ENCODE results near the gene AP5B1. TPM values are rescaled to one million over a fixed set of nuclear protein-coding genes. Genes with fewer than 3 reads are reported as not detected.
A peak's percentile ranks its signal among the peaks of the same experiment; 100 is the strongest.

Gene AP5B1, protein sequence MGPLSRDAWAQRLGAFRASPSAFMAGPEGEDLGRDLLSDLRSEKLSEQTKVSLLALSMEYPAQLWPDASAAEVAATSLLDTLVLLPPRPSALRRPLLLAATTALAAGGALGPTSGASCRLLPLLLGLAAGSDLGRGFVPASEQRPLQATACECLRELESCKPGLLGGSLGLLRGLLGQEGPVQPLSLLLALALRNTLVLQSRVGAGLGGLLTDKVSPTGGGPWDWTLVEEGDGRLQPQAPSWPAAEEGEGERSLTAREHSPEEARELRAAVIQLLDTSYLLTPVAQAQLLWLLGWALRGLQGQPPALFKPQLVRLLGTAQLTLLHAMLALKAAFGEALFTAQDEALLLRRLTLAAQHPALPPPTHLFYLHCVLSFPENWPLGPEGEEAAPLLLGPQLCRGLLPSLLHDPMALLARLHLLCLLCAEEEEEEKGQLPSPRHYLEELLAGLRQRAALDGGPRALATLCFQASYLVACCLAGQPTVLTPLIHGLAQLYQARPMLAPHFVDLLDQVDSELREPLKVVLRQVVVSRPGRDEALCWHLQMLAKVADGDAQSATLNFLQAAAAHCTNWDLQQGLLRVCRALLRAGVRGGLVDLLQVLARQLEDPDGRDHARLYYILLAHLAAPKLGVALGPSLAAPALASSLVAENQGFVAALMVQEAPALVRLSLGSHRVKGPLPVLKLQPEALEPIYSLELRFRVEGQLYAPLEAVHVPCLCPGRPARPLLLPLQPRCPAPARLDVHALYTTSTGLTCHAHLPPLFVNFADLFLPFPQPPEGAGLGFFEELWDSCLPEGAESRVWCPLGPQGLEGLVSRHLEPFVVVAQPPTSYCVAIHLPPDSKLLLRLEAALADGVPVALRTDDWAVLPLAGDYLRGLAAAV
- total RNA-seq, result 7.6 and 8.6 TPM in 2 replicates

DNA sequence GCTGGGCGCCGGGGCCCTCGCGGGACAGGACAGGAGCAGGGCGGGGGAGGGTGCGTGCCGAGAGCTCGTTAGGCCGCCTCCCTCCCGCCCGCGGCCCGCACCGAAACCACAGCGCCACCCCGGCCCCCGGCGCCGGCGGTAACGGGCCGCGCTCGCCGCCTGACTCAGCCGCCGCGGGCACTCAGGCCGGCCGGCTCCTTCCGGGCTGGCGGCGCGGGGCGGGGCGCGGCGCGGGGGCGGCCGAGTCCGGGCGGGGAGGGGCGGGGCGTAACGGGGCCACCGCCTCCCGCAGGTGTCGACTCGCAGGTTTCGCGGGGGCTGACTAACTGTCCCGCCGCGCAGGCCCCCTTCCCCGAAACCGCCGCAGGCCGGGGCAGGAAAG lies at the start of gene AP5B1:
Gene AP5B1, minus strand, starts transcription at position 207 of the 382 bp plus-strand sequence. CDS start 385 bp downstream, outside the sequence.
- DNase-seq (ENCODE audit: low read depth, low spot score), result no peak

DNA sequence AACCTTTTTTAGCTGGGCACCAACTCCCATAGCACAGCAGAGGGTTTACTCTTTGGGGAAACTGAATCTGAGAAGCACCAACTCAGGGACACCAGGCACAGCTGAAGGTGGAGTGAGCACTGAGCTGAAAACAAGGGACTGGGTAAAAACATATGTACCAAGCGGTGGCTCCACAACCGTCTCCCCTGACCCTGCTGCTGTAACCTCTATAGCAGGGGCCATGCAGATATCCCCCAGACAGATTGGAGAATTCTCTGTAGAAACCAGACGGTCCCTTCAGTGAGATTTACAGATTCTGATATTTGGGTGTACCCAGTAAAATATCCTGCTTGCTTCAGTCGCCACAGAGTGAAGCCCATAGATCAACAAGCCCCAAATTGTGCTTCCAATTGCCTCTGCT lies 48.7 kb upstream of the AP5B1 start:
- DNase-seq (ENCODE audit: low read depth, low spot score), result no peak

DNA sequence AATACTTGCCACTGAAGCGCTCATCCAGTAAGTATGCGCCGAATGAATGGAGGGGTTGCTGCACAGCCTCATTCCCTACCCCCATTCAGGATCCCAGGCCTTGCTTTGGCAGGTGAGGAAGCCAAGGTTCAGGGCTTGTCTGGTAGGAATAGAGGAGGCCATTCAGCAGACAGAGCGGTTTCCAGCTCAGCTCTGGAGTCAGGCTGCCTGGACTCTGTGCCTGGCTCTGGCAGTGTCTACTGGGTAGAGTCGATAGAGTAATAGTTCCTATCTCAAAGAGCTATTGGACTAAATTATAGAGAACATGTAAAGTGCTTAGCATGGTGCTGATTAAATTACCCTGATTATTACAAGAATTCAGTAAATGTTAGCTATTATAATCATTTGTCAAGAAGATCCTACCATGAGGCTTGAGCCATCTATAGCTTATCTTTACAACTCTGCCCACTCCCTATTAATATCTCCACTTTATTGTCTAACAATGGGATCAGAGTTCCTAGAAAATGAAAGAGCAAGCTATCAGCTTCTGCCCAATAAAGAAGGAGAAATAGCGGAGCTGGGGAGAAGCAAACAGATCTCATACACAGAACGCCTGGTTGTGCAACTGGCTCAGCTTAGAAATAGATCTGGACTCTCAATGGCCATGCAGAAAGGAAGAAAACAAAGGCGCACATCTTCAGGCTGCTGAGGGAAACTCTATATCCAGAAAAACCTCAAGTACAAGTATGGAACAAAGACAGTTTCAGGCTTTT lies 46.4 kb upstream of the AP5B1 start:
- no peak for DNase-seq (ENCODE audit: low read depth, low spot score)

DNA sequence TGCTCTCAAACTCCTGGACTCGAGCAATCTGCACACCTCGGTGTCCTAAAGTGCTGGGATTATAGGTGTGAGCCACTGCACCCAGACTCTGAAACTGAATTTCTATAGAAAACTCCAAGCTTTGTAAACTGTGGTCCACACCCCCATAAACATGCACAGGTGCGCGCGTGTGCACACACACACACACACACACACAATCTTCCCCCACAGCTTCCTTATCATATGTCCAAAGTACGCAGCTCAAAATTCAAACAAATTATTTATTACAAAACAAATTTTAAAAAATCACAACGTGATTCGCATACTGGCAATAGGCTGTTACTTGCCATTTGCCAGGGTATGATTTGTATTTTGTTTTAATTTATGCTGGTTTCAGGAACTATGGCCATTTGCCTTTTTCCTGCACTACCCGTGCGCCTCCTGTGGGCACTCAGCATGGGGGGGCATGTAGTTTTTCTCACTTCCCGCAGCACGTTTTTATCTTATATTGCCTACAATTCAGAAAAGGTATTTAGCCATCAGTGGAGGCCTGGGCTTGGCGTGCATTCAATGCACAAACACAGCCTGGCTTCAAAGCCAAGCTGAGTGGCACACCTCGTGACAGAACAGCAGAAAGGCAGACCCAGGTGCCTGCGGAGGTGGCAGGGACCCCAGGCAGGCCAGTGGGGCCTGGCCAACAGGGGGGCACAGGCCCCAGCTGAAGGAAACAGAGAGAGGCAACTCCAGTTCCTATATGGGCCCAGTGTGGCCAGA lies 42.2 kb upstream of the AP5B1 start:
- no peak for DNase-seq (ENCODE audit: low read depth, low spot score)

DNA sequence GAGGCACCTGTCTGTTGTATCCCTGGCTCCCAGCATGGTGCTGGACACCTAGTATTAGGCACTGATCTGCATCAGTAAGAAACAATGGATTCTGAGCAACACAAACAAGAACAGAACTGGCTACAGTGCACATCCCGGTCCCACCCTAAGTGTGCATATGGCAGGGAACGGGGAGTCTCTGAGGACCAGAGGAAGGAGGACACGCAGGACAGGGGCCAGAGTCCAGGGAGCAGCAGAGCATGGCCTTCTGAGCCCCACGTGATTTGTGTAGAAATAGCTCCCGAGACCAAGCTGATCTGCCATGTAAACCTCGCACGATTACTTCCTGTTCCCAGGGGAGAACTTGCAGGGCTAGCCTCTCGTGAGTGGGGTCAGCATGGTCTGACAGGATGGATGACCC lies 40.3 kb upstream of the AP5B1 start:
- no peak for DNase-seq (ENCODE audit: low read depth, low spot score)

DNA sequence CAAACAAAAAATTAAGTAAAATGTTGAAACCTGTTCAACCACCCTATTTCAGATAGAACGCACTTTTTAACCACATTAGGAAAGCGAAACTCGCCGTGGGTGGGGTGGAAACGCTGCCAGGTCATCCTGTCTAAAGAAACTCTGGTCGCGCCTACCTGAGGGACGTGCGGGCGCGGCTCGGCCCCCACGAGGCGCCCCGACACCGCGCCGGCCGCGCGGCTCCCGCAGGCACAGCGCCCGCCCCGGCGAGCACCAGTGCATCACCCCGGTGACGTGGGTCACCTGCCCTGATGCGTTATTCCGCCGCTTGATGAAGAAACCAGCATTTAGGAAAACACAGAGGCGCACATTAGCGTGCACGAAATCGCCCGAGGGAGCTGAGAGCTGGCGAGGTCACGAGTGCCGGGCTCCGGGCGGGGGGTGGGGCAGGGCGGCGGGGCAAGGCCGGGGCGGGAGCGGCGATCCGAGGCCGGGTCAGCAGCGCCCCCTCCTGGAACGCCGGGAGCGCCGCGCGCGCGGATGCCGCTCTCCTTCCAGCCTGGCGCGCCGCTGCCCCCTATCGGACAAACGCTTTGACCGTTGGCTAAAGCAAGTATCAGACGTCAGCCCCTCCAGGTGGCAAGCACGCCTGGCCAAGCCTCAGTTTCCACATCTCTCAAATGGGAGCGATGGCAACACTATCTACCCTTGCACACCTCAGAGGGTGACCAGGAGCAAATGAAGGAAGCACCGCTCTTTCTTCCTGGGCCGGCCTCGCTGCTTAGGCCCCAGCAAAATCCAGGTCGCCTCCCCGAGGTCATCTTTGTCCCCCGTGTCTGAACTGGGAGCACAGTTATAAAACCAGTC lies 37.3 kb upstream of the AP5B1 start:
- peak; percentile 35 for DNase-seq (ENCODE audit: low read depth, low spot score)

DNA sequence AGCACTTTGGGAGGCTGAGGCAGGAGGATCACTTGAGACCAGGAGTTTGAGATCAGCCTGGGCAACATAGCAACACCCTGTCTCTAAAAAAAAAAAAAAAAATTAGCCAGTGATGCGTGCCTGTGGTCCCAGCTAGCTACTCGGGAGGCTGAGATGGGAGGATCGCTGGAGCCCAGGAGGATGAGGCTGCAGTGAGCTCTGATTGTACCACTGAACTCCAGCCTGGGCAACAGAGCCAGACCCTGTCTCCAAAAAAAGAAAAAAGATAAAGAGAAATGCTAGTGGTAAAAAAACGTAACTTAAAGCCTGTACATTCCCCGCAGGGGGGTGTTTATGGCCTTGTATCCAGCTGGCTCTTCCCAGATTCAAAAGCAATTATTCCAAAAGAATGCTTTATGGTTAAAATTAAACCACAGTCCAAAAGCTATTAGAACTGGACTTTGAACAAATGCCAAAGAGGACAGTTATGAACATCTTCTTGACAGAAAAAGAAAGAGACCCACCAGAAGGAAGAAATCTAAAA lies 36.6 kb upstream of the AP5B1 start:
- DNase-seq (ENCODE audit: low read depth, low spot score), result no peak

DNA sequence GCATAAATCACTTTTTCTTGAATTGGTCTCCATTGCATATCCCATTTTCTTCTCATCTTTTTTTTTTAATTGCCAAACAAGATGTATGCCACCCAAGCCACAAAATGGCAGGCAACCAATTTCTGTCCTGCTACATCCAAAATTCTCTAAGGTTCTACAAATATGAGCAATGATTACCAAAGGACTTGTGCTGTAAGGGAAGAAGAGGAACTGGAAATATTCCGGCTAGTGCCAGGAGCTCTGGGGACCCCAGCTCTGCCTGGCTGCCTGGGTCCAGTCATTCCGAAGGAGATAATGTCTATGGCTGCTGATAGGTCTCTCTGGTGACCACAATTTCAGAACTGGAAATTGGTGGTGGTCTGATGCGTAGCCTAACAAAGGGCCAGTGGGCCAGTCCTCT lies 35.9 kb upstream of the AP5B1 start:
- no peak for DNase-seq (ENCODE audit: low read depth, low spot score)

DNA sequence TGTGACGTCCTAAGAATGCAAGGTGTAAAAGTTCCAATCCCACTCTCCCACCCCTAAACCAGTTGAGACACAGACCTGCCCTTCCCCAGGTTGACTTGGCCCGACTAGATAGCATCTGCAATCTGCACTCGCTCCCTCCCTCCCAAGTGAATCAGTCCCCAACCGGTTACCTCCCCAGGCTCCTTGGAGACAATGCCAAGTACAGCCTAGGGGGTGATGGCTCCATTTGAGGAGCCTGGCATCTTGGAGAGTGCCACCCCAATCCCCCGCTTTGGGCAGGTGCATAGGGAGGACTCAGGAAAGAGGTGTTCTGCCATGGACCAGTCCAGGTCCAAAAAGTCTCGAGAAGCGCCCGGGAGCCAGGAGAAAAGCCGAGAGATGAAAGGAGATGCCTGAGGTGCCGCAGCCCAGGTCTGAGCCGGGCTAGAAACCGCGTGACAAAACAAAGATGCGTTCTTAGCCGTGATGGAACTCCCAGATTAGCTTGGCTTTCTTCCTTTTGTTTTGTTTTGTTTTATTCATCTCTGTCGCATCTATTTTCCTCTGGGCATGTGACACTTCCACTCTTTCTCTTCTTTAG lies 34.3 kb upstream of the AP5B1 start:
- no peak for DNase-seq (ENCODE audit: low read depth, low spot score)

DNA sequence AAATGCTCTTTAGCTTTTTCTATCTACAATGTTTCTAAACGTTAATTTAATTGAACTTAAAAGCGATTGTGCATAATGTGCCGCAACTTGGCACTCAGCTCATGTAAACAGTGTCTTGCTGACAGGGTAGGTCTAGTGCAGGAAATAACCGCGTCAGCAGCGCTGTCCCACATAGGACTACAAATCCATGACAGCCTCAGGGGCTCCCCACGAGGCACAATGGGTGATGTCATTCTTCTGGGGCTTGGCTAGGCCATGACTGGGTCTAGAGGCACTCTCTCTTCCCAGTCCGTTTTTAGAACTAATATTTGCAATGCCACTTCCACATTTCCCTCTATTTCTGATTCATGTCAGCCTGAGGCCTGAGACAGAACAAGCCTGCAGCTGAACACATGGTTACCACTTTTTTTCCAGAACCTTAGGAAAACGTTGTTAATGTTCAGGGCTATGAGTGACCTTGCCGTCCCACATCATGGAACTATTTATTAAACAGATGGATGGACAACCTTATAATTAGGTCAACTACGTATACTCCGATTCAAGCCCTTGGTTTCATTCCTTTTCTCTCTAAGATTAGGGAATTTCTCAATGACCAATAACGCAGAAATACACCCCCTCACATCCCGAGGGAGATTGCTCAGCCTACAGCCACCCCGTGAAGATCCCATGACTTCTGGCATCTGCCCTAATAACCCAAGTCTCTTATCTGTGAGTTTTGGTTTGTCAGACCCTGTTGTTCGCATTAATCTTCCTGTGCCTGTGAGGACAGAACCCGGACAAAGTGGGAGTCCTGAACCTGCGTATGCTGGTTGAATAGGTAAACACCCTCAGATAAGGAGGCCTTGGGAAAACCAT lies 33.6 kb upstream of the AP5B1 start:
- DNase-seq (ENCODE audit: low read depth, low spot score), result peak; percentile 20

DNA sequence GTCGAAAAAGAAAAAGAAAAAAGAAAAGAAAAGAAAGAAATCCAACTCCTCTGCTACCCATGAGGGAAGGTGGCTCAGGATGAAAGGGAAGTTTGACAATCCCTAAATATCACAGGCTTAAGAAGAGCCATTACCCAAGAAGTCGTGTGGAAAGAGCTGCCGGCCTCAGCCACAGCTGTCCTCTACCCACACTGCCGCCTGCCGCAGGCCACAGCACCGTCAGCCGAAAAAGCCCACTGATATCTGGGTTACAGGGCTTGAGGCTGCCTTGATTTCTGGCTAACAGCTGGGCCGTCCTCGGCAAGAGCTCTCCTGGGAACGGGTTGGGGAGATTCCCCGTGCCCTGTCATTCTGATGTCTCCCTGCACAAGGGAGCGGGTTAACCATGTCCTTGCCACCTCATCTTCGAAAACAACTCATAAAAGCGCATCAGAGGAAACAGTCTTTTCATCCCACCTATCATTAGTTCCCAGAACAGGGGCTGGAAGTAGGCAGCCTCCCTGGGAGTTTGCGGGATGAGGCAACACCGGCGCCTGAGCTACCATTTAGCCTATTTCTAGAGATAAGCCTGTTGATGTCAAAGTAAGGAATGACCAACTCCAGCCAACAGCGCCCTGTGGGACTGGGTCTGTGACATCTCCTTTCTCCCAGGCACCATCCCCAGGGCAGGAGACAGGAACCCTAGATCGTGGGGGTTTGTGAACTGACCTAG lies 31.1 kb upstream of the AP5B1 start:
- no peak for DNase-seq (ENCODE audit: low read depth, low spot score)

DNA sequence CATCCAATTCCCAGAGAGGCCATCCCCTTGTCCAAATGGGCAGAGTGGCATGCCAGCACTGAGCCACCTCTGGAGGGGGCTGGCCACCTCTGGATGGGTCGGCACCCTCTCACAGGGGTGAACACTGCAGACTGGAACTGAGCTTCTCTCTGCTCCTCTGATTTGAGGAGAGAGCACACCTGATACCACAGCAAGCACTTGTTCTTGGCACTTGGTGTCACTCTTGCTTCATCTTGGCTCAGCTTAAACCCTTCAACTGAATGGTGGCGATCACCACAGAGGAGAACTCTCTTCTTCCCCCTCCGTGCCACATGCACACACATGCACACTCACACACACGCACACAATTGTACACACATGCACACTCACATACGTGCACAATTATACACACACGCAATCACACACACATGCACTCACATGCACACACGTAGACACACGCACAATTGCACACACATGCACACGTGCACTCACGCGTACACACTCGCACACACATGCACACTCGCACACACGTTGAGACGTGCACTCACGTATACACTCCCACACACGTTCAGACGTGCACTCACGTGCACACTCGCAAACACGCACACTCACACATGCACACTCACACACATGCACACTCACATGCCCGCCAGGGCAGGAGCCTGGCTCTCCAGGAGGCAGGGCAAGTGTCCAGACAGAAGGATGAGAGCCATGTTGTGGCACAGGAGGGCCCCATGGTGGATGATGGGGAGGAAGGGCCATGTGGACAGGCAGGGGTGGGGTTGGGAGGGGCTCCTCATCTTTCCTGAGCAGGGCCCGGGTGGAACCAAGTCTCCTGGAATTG lies 29.5 kb upstream of the AP5B1 start:
- no peak for DNase-seq (ENCODE audit: low read depth, low spot score)

DNA sequence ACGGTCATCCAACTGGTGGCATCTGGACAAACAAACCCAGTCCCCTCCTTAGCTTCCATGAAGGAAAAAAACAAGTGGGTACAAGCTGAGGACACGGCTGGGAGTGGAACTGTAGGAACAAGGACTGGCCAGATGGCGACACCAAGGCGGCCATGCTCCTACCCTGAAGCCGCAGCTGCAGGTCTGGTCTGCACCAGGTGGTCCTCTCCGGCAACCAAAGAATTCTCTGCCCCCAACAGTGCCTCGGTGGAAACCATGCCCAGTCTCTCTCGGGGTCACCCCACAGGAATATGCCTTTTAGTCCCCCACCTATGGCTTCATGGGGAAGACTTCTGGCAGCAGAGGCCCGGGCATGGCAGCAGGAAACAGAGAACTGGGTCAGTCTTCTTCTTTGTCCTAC lies 28.7 kb upstream of the AP5B1 start:
- DNase-seq (ENCODE audit: low read depth, low spot score), result no peak

DNA sequence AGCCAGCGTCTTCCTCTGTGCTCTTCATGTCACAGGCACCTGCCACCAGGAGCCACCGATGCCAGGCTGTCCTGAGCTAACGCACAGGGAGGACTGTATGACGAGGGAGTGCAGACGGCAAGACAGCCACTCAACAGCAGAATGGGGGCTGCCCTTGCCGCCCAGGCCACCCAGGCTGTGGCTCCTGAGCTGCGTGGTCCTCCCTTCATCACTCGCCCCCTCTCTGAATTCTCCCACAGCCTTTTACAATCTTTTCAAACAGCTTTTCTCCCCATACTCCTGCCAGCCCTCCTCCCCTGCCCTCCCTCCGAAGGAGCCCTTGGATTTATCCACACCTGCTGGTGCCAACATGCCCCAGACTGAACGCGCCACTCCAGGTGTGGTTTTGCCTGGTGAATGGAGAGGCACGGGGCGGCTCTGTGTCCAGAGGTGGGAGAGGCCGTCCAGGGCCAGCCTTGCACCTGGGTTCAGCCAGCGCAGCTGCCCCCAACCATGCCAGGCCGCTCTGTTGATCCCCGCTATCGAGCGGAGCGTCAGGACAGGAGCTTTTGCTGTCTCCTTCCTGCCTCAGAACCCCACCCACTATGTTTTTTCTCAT lies 28.1 kb upstream of the AP5B1 start:
- no peak for DNase-seq (ENCODE audit: low read depth, low spot score)

DNA sequence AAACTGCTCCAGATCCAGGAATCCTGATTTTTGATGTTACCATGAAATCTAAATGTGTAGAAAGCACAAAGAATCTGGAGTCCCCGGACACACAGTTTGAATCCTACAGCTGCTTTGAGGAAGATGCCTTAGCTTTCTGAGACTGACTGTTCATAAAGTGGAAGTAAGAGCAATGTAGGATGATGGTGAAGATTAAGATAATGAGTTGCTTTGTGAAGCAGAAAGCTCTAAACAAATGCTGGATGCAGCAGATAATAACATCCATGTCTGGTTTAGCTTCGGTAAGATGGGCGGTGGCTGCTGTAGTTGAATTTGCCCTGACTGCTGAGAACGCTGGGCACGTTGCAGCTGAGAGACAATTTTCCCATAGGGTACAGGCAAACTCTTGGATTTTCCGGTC lies 26.2 kb upstream of the AP5B1 start:
- no peak for DNase-seq (ENCODE audit: low read depth, low spot score)

DNA sequence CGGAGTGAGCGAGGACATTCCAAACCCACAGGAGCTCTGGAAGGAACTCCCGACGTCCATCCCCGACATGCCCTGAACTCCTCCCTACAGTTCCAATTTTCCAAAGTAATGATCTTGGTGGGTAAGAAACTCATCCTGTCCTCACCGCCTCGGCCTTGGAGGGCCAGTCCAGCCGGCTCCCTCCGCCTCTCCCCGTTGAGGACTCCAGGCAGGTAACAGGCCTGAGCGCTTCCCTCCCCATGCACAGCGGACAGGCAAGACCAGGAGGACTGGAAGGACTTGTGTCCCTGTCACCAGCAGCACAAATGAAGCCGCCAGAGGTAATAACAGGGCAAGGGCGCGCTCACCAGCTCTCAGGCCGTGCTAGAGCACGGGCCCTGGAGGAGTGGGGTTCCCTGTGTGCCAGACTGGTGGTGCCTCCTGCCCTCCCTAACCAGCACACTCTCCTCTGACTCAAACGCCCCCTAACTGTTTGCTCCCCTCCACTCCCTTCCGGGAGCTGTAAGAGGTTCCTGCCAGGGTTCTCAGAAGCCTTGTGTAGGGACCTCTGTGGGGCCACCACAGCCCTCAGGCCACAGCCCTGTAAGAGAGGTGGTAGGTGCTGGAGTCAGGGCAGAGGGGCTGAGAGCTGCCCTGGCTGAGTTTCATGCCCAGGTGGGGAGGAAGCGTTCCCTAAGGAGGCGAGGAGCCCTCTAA lies 23.2 kb upstream of the AP5B1 start:
- no peak for DNase-seq (ENCODE audit: low read depth, low spot score)
